Gastrocnemius medialis (tissue), 4 donors: ENCODE measurements around the gene GNRHR.

ENCODE experiments used
- CTCF ChIP-seq, 5 experiments: fragments of 450-650 bp in 3 of 5; fragments of 200-600 bp in 2 of 5; sonication (generic) in 2 of 5; IDR thresholded peaks in 4 of 5; conservative IDR thresholded peaks in 1 of 5; 1 replicate in 4 of 5; 2 replicates in 1 of 5; pipeline ENCODE4 v1.5.1; 2016 to 2019; ENCODE audit warnings: antibody characterized with exemption in 5 of 5, mild to moderate bottlenecking in 3 of 5, moderate library complexity in 3 of 5
- POLR2A ChIP-seq, 2 donors: fragments of 450-650 bp; IDR thresholded peaks; one replicate each; pipeline ENCODE4 v1.6.1; 2017; ENCODE audit warnings: antibody characterized with exemption in 2 of 2, mild to moderate bottlenecking in 2 of 2, moderate library complexity in 2 of 2

GRCh38 chr4:67725981-67726380 is 28.2 kb downstream of the GNRHR start:
- no peak for TF ChIP-seq CTCF (IDR thresholded peaks at IDR 0.05 in 4 of 5, conservative IDR thresholded peaks at IDR 0.05 in 1 of 5)
- TF ChIP-seq POLR2A (IDR thresholded peaks at IDR 0.05) = no peak
